HG02610 (cell line): ENCODE measurements around the gene SSX2IP.

Experiments used
- ATAC-seq: cut with Tn5 transposase; IDR thresholded peaks from one replicate; pipeline ENCODE4 v1.9.1; 2021; ENCODE audit warnings: mild to moderate bottlenecking, moderate library complexity; ENCODE audit not compliant: unreplicated experiment

Gene SSX2IP

DNA sequence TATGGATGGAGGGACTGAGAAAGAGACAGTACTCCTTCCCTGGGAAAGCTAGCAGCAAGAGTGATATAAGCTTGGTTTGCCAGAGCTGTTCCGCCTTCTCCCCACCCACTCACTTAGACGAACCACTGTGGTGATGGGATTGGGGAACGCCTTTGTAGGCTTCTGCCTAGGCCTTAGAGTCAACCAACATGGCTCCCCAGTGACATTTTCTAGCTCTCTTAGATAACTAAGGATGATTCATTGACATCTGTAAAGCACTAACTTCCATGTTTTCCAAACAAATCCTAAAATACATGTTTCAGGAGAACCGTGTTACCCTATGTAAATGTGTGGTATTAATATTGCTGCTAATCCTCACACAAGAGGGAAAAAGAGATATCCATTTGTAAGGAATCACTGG, 21.6 kb upstream of the SSX2IP start:
- no peak for ATAC-seq

DNA sequence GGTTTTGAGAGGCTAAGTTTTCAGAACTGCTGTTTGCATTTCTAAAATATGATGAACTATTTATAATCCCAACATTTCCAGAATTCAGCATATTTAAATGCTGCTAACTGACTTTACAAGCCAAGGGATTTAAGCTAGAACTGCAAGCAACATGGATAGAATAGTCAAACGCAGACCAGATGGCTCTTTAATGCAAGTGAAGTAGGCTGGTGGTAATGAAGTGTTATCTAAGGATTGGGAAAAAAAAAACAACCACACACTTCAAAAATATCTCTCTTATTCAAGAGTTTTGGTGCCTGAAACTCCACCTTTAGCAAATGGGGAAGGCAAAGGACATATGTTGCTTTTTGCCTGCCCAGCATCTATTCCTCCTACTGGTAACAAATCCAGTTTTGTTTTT, 20.9 kb upstream of the SSX2IP start:
- ATAC-seq: no peak

DNA sequence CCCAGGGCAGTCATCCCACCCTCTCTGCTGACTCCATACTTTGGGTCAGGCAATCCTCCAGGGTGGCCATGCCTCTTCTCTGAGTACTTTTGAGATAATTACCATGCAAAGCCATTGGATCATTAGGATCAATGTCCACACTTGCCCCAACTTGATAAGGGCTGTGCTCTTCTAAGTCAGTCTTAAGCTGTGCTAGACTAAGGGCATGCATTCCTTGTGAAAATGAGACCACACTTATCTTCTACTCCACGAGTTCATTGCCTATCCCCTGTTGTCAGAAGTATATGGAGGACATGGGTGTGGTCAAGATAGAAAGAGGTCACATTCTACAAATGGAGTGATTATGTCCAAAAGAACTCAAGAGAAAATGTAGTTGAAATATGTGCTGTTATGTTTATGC, 18.9 kb upstream of the SSX2IP start:
- no peak for ATAC-seq

GRCh38 chr1:84708031-84708430, 17.8 kb upstream of the SSX2IP start:
- ATAC-seq: no peak

GRCh38 chr1:84705513-84705912, 15.3 kb upstream of the SSX2IP start:
- peak; percentile 94 for ATAC-seq

GRCh38 chr1:84704872-84705417, 14.7 kb upstream of the SSX2IP start:
- ATAC-seq: no peak

DNA sequence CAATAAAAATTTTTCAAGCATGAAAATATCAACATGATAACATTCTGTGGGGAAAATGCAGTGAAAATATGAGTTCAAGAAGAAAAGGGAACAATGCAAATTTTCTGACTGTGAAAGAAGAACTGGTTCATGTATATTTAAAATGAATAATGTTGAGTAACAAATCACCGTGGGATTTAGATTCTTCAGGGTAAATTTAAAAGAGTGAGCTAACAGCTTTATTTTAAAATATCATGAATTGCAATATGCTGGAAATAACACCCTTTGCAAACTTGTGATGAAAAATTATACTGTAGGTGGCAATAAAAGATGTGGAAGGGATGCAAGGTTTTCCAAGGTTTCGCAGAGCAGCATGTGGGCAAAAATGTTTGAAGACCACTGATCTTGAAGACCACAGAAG, 13.2 kb upstream of the SSX2IP start:
- ATAC-seq: no peak

- ATAC-seq: no peak
These were observed 11.9 kb upstream of the SSX2IP start for GRCh38 chr1:84702143-84702542.

DNA sequence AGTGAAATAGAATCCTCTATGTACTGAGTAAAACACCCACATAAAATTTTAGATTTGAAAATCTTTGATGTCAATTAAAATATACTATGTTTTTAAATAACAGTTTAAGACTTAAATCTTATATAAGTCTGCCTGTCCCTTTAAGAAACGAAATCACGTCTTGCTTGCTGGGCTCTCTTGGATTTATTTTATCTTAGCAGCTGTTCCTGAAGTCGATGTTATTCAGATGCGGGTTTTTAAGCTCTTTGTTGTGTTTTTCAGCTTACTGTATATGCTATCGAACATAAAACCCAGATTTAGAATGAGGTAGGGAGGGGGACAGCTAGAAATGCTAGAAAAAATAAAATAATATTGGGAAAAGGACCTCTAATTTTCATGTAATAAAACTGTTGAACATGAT, 11.1 kb upstream of the SSX2IP start:
- no peak for ATAC-seq

- ATAC-seq: peak; percentile 85
These were observed 9.8 kb upstream of the SSX2IP start for GRCh38 chr1:84700070-84700469.

DNA sequence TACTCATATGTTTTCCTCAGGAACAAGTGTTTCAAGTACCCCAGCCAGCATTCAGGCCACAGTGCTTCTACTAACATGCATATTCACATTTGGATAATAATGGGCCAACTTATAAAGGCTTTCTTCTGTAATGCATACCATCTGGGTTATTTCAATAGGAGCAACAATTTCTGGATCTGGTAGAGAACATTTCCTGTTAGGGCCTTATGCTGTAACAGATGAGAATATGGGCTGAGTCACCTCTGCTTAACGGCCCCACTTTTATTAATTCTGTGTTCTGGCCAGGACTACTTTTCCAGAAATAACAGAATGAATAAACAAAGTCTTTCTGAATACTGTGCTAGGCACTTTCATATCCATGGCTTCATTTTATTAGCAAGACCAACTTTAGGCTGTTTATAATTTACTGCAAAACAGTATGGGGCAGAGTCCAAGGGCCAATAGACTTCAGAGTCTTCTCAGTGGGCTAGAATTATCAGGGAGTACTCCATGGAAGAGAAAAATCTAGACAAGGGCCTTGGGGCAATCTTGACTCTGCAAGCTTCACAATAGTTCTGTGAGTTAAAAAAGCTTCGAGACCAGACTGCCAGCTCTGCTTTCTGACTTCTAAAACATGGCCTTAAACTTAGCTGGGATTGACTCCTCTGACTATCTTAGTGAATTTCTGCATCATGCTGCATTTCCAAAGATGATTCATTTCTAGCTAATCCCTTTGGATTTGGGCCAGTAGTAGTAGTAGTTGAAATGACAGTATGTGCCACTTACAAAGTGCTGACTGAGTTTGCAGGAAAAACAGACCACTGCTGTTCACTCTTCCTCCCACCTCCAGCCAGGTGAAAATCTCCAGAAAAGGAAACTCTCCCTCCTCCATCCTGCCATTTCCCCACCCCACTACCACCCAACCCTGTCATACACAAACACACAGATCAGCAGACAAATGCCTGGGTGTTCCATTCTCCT, 8.2 kb upstream of the SSX2IP start:
- ATAC-seq: no peak

GRCh38 chr1:84693785-84694184, 3.5 kb upstream of the SSX2IP start:
- no peak for ATAC-seq

GRCh38 chr1:84693005-84693404, 2.7 kb upstream of the SSX2IP start:
- ATAC-seq: no peak

DNA sequence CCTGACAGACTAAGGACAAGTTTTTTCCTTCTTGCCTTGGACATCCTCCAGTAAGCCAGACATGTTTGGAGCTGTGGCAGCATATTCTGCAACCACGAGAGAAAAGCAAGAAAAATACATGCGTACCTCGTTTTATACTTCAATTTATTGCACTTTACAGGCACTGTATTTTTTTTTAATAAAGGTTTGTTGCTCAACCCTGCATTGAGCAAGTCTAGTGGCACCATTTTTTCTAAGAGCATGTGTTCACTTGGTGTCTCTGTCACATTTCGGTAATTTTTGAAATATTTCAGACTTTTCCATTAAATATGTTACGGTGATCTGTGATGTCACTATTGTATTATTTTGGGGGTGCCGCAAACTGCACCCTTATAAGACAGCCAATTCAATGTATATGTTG, 2.1 kb upstream of the SSX2IP start:
- ATAC-seq: no peak

DNA sequence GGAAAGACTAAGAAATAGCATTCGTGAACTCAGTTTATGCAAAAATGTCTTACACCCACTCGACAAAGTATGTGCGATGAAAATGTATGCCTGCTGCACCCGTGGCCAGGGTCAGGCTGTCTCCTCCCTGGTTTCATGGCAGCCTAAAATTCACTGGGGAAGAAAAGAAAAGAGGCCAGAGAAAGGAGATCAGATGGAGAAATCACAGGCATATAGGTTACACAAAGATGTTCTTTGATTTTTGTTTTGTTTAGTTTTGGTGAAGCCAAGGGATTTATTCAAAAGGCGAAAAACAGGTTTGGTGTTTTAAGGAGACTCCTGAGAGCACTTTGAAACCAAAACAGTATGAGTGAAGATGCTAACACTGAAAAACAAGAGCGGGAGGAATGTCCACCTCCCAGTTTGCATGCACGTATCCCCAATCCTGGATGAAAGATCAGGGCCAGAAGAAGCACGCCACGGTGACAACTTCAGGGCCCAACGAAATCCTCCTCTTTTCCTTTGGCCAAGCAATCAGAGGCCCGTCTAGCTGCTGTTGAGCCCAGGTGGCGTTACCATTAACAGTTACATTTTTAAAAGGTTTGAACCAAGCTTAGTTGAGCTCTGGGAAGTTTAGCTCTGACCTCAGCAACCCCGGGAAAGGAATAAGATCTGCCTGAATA, 992 bp upstream of the SSX2IP start:
- no peak for ATAC-seq

DNA sequence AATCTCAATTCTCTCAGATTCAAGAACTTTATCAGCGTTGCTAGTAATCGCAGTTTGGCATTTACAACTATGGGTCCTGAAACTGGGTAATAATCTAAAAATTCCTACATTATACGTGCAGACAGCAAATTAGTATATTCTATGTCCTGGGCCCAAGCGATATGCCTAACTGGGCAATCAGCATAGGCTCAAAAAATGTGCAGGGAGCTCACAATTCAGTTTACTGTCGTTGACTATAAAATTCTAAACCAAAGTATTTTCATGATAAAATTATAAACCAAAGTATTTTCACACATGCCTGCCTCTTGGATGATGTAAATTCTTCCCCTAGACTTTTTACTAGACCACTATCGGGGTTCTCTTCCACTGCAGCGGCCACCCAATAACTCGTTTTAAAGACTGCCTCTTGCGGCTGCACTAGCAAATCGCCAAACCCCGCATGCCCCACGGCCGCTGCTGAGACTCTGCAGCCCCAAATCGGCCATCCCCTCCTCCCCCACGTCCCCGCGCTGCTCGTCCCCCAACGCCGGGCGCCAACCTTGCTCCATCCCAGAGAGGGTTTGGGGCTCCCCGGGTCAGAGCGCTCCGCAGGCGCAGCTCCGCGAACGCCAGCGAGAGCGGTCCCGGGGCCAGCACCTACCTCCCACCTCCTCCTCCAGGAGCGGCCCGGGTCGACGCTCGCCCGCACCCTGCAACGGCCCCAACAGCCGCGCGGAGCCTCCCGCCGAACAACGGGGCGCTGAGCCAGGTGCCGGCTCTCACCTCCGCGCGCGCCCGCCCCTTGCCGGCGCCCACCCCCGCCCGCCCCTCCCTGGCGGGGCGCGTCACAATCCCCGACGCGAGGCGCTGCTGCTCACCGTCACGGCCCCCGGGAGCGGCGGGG, 506 bp downstream of the SSX2IP start:
- peak; percentile 24 for ATAC-seq

GRCh38 chr1:84688463-84689061, 1.7 kb downstream of the SSX2IP start:
- no peak for ATAC-seq

- ATAC-seq: no peak
These were observed 2.4 kb downstream of the SSX2IP start for GRCh38 chr1:84687714-84688462.

GRCh38 chr1:84686223-84686622, 4.0 kb downstream of the SSX2IP start:
- no peak for ATAC-seq

- no peak for ATAC-seq
These were observed 6.8 kb downstream of the SSX2IP start for GRCh38 chr1:84683508-84683907.
